NCI-H2107 treated with DMSO at 0.1 percent for 48 hours (cell line): ENCODE results near the gene KRT33A.

Experiments used
- DNase-seq: peaks from one replicate; lab custom pipeline; 2025; ENCODE audit not compliant: unreplicated experiment; lab: John Stamatoyannopoulos, UW

The KRT33A gene

DNA sequence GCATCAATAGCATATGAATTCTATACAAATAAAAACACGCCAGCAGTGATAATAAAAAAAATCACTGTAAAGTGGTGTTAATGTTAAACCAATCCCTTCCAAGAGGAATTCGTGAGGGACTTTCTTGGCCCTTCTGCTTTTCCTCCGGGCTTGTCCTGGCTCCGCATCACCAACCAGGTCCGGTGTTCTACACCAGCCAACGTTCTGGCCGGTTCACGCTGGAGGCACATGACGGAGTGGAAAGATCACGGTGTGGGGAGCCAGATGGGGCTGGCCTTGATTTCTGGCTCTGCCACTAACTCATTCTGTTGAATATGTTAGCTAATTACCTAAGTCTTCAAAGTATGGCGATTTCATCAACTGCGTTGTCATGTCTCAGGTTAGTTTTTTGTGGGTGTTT is 46.5 kb downstream of the KRT33A start:
- no peak for DNase-seq

DNA sequence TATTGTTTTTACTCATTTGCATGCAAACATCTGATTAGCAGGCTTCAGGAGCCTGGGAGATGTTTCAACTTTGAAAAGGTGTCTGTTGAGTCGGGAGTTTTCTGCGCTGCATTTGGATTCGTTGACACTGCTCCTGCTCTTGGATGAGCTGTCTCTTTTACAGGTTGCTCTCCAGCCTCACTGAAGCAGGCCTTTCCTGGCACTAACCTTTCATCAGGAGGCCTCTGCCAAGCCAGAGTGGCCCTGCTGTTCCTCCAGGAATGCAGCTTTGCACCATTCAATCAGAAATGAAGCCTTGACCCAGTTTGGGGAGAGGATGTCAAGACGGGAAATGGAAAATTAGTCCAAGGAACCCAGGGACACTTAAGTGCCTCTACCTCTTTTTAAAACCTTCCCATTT is 47.6 kb downstream of the KRT33A start:
- no peak for DNase-seq

DNA sequence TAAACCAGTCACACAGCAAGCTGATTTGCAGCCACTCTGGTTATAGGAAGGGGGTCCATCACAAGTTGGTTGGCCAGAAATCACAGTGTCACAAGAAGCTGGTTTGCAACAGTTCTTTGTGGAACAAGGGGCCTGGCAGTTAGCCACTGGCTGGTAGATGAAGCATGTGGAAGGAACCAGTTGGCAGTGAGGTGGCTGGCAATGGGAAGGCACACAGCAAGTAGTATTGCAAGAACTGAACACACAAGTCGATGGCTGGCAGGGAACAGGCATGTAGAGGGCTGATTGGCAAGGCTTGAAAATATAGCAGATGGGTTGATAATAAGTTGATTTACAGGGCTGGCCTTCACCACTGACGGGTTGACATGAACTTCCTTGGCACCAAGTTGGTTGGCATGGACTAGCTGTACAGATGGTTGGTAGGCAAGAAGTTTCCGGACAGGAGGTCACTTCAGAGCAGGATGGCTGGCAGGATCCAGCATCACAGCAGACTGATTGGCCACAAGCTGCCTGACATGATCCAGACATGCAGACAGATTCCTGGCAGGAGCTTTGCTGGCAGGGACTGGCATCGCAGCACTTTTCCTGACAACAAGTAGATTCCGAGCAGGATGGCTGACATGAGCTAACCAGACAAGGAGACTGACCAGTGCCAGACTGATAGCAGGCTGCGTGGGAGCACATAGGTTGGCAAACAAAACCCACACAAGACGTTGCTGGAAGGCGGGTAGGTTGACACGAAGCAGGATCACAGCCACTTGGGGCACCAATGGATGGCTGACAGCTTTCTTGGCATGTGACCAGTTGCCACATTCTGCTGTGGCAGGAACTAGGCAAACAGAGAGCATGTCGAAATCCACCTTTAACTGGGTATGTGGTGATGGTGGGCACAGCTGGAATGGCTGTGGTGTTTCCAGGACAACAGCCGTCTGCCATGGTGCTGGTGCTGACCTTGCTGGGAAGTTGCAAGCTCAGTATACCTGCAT is 48.4 kb downstream of the KRT33A start, which contains the start of gene KRTAP29-1:
Gene KRTAP29-1, minus strand, starts transcription at position 936 of the 986 bp plus-strand sequence. Its CDS starts 0 bp downstream, at position 936.
- DNase-seq = no peak

DNA sequence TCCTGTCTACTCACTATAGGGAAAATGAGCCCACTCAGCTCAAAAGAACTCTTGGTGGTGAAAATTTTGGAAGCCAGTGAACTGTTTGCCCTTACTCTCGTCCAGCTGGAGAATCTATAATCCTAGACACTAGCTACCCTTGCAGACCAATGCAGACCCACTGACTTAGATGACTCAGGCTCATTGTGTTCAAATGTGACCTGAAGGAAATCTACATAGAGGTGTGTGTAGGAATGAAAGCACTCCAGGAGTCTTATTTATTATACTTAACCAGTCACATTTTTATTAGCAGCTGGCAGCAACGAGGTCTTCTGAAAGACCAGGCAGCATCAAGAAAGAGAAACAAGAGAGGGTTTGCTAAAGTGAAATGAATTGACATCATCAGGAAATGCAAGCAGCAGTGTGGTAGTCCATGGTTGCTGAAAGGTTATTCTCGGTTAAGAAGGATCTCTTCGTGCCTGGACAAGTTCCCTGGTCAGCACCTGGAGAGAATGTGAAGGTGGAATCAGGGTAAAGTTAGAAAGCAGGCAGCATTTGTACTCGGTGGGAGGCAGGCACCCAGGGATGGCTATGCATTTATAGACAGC is 49.3 kb downstream of the KRT33A start:
- no peak for DNase-seq

DNA sequence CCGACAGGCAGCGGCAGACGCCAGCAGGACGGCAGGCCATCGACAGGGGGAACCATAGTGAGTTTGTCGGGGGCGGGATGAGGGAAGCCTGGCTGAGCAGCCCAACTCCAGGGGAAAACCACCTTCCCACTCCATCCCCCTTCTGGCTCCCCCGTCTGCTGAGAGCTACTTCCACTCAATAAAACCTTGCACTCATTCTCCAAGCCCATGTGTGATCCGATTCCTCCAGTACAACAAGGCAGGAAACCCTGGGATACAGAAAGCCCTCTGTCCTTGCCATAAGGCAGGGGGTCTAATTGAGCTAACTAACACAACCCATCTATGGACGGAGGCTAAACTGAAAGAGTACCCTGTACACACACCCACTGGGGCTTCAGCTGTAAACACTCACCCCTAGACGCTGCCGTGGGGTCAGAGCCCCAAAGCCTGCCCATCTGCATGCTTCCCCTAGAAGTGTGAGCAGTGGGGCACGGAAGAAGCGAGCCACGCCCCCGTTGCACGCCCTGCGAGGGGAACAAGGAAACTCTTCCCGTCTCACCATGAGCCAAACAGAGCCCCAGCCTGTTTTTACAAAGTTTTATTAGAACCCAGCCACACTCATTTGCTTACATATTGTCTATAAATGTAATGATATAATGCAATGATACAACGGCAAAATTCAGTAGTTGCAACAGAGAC is 52.0 kb downstream of the KRT33A start:
- no peak for DNase-seq

DNA sequence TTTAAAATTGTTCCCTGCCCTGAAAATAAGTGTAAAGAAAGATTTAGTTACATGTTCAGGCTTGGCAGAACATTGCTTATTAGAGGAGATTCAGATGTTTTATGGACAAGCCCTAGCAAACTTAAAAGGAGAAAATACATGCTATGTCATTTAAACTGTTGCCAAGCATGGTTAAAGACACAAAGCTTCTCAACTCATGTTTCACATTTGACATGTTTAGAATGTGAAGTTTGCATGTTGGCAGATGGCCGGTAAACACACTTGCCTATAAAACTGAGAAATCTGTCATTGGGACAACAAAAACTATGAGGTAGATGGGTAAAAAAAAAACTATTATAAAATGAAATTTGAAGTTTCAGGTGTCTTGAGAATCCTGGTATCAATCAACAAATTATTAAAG is 53.8 kb downstream of the KRT33A start:
- DNase-seq = no peak
